ENCODE results near the gene CHAMP1. TPM values are rescaled to one million over a fixed set of nuclear protein-coding genes. Genes with fewer than 3 reads are reported as not detected.
A peak's percentile ranks its signal among the peaks of the same experiment; 100 is the strongest.

Gene CHAMP1
- total RNA-seq, 1 donor from 2014 or later = 29.5 TPM

- Mint-ChIP-seq H3K4me3 (ENCODE audit: unreplicated experiment) (no peak overlapping the region), H3K27me3 (ENCODE audit: unreplicated experiment) (peaks cover 2% of the 10 kb centered on the region)
- no peak for DNase-seq
Observed at GRCh38 chr13:114269281-114269770, 45.0 kb upstream of the CHAMP1 start.

GRCh38 chr13:114272977-114273376 lies 41.3 kb upstream of the CHAMP1 start:
- H3K4me1 Mint-ChIP-seq (ENCODE audit: low read depth, unreplicated experiment) = no peaks in the 10 kb centered on the region
- TF ChIP-seq CTCF (IDR thresholded peaks at IDR 0.05; ENCODE audit: partially characterized antibody, unreplicated experiment) = no peak
- H3K36me3 Mint-ChIP-seq (ENCODE audit: unreplicated experiment) = peaks cover 14% of the 10 kb centered on the region
- H3K27me3 Mint-ChIP-seq (ENCODE audit: unreplicated experiment) = peaks cover 2% of the 10 kb centered on the region
- peaks cover 1% of the 10 kb centered on the region for H3K9me3 Mint-ChIP-seq (ENCODE audit: unreplicated experiment)
- H3K27ac Mint-ChIP-seq (ENCODE audit: unreplicated experiment) = no peak overlapping the region
- no peak for DNase-seq
- no peak overlapping the region for H3K4me3 Mint-ChIP-seq (ENCODE audit: unreplicated experiment)

More at GRCh38 chr13:114269281-114269770, 45.0 kb upstream of the CHAMP1 start:
- no peak overlapping the region for H3K27ac Mint-ChIP-seq (ENCODE audit: unreplicated experiment)
- H3K4me1 Mint-ChIP-seq (ENCODE audit: low read depth, unreplicated experiment) = no peaks in the 10 kb centered on the region
- peaks cover 14% of the 10 kb centered on the region for H3K36me3 Mint-ChIP-seq (ENCODE audit: unreplicated experiment)
- peaks cover 1% of the 10 kb centered on the region for H3K9me3 Mint-ChIP-seq (ENCODE audit: unreplicated experiment)
- TF ChIP-seq CTCF (IDR thresholded peaks at IDR 0.05; ENCODE audit: partially characterized antibody, unreplicated experiment) = no peak

GRCh38 chr13:114275304-114275703 lies 39.0 kb upstream of the CHAMP1 start:
- DNase-seq = no peak
- Mint-ChIP-seq H3K27ac (ENCODE audit: unreplicated experiment) (no peak overlapping the region), H3K27me3 (ENCODE audit: unreplicated experiment) (peaks cover 2% of the 10 kb centered on the region), H3K9me3 (ENCODE audit: unreplicated experiment) (peaks cover 4% of the 10 kb centered on the region), H3K4me1 (ENCODE audit: low read depth, unreplicated experiment) (peaks cover 13% of the 10 kb centered on the region), H3K36me3 (ENCODE audit: unreplicated experiment) (peaks cover 10% of the 10 kb centered on the region), H3K4me3 (ENCODE audit: unreplicated experiment) (no peak overlapping the region)
- TF ChIP-seq CTCF (IDR thresholded peaks at IDR 0.05; ENCODE audit: partially characterized antibody, unreplicated experiment) = no peak

GRCh38 chr13:114279146-114279545 lies 35.2 kb upstream of the CHAMP1 start:
- no peak overlapping the region for H3K4me3 Mint-ChIP-seq (ENCODE audit: unreplicated experiment)
- no peaks in the 10 kb centered on the region for H3K36me3 Mint-ChIP-seq (ENCODE audit: unreplicated experiment)
- TF ChIP-seq CTCF (IDR thresholded peaks at IDR 0.05; ENCODE audit: partially characterized antibody, unreplicated experiment) = no peak
- H3K9me3 Mint-ChIP-seq (ENCODE audit: unreplicated experiment) = peaks cover 14% of the 10 kb centered on the region
- no peak for DNase-seq
- H3K27ac Mint-ChIP-seq (ENCODE audit: unreplicated experiment) = no peak overlapping the region
- H3K27me3 Mint-ChIP-seq (ENCODE audit: unreplicated experiment) = peaks cover 8% of the 10 kb centered on the region
- peaks cover 23% of the 10 kb centered on the region for H3K4me1 Mint-ChIP-seq (ENCODE audit: low read depth, unreplicated experiment)

GRCh38 chr13:114279758-114280355 lies 34.4 kb upstream of the CHAMP1 start:
- Mint-ChIP-seq H3K4me1 (ENCODE audit: low read depth, unreplicated experiment) (peaks cover 23% of the 10 kb centered on the region), H3K4me3 (ENCODE audit: unreplicated experiment) (peak overlapping the region; percentile 98), H3K9me3 (ENCODE audit: unreplicated experiment) (peaks cover 14% of the 10 kb centered on the region), H3K27me3 (ENCODE audit: unreplicated experiment) (peaks cover 8% of the 10 kb centered on the region), H3K36me3 (ENCODE audit: unreplicated experiment) (no peaks in the 10 kb centered on the region), H3K27ac (ENCODE audit: unreplicated experiment) (peak overlapping the region; percentile 93)
- no peak for TF ChIP-seq CTCF (IDR thresholded peaks at IDR 0.05; ENCODE audit: partially characterized antibody, unreplicated experiment)
- DNase-seq = no peak
